Esophagus squamous epithelium (tissue), 4 donors: ENCODE results near the gene HEXIM1.

Experiments
- POLR2A ChIP-seq, 4 donors: fragments of 450-650 bp; IDR thresholded peaks; one replicate each; pipeline ENCODE4 v1.6.1; 2017; ENCODE audit warnings: antibody characterized with exemption in 4 of 4, mild to moderate bottlenecking in 4 of 4, moderate library complexity in 3 of 4
- TF ChIP-seq, protein P1 (sequence below), 6 experiments: fragments of 450-650 bp in 4 of 6; fragments of 200-600 bp in 2 of 6; sonication (generic) in 2 of 6; IDR thresholded peaks; one replicate each; pipeline ENCODE4 v1.5.1; 2016 to 2019; ENCODE audit warnings: antibody characterized with exemption in 6 of 6, mild to moderate bottlenecking in 4 of 6, moderate library complexity in 4 of 6

DNA sequence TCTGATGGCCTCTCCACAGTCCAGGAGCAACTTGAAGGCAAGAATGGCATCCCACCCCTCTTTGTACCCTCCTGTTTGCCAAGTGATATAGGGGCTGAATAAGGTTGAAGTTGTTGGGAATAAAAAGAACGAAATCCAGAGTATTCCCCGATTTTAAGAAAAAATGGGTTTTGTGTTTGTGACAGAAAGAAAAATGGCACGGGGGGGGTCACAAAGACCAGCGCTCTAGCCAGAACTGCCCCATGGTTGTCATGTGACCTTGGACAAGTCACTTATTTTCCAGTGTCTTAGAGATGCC lies 1.7 kb upstream of the HEXIM1 start:
- TF ChIP-seq, protein P1, sequence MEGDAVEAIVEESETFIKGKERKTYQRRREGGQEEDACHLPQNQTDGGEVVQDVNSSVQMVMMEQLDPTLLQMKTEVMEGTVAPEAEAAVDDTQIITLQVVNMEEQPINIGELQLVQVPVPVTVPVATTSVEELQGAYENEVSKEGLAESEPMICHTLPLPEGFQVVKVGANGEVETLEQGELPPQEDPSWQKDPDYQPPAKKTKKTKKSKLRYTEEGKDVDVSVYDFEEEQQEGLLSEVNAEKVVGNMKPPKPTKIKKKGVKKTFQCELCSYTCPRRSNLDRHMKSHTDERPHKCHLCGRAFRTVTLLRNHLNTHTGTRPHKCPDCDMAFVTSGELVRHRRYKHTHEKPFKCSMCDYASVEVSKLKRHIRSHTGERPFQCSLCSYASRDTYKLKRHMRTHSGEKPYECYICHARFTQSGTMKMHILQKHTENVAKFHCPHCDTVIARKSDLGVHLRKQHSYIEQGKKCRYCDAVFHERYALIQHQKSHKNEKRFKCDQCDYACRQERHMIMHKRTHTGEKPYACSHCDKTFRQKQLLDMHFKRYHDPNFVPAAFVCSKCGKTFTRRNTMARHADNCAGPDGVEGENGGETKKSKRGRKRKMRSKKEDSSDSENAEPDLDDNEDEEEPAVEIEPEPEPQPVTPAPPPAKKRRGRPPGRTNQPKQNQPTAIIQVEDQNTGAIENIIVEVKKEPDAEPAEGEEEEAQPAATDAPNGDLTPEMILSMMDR (IDR thresholded peaks at IDR 0.05): no peak
- TF ChIP-seq POLR2A (IDR thresholded peaks at IDR 0.05): no peak
